ENCODE data around the gene GTF3C2.

Gene GTF3C2

GRCh38 chr2:27376866-27377617 lies 20.5 kb upstream of the GTF3C2 start:
- Histone ChIP-seq H3K4me1 (ENCODE audit: insufficient read depth, low read length) (peaks cover 9% of the 10 kb centered on the region), H3K9ac (ENCODE audit: low read depth, low read length) (no peak overlapping the region), H3K9me3 (ENCODE audit: control insufficient read depth, insufficient read depth, low read length) (no peaks in the 10 kb centered on the region), H3K36me3 (ENCODE audit: insufficient read depth, low read length) (peaks cover 20% of the 10 kb centered on the region)

- H3K9me3 ChIP-seq (ENCODE audit: control insufficient read depth, insufficient read depth, low read length), result no peaks in the 10 kb centered on the region
- no peak overlapping the region for H3K9ac ChIP-seq (ENCODE audit: low read depth, low read length)
- H3K4me1 ChIP-seq (ENCODE audit: insufficient read depth, low read length), result peaks cover 13% of the 10 kb centered on the region
- peaks cover 20% of the 10 kb centered on the region for H3K36me3 ChIP-seq (ENCODE audit: insufficient read depth, low read length)
Observed at GRCh38 chr2:27376151-27376865, 19.7 kb upstream of the GTF3C2 start.

DNA sequence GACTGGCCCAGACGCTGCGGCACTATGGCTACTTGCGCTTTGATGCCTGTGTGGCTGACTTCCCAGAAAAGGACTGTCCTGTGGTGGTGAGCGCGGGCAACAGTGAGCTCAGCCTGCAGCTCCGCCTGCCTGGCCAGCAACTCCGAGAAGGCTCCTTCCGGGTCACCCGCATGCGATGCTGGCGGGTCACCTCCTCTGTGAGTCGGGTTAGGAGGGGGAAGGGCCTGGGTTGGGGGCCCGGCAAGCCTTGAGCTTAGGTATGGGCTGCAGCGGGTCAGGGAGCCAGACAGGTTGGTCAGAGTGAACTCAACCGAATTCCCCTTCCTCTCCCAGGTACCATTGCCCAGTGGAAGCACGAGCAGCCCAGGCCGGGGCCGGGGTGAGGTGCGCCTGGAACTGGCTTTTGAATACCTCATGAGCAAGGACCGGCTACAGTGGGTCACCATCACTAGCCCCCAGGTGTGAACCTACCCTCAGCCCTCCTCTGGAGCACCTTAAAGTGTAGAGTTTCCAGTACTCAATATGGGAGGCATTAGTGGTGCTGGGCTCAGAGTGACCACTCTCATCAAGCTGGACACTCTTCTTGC lies 19.0 kb upstream of the GTF3C2 start:
- H3K36me3 ChIP-seq (ENCODE audit: insufficient read depth, low read length), result peaks cover 20% of the 10 kb centered on the region
- no peak overlapping the region for H3K9ac ChIP-seq (ENCODE audit: low read depth, low read length)
- peaks cover 13% of the 10 kb centered on the region for H3K4me1 ChIP-seq (ENCODE audit: insufficient read depth, low read length)
- H3K9me3 ChIP-seq (ENCODE audit: control insufficient read depth, insufficient read depth, low read length), result no peaks in the 10 kb centered on the region

- H3K36me3 ChIP-seq (ENCODE audit: insufficient read depth, low read length), result peaks cover 19% of the 10 kb centered on the region
- H3K4me1 ChIP-seq (ENCODE audit: insufficient read depth, low read length), result peaks cover 18% of the 10 kb centered on the region
- no peaks in the 10 kb centered on the region for H3K9me3 ChIP-seq (ENCODE audit: control insufficient read depth, insufficient read depth, low read length)
- no peak overlapping the region for H3K9ac ChIP-seq (ENCODE audit: low read depth, low read length)
Observed at GRCh38 chr2:27373567-27373966, 17.0 kb upstream of the GTF3C2 start.

GRCh38 chr2:27372937-27373336 lies 16.4 kb upstream of the GTF3C2 start:
- Histone ChIP-seq H3K36me3 (ENCODE audit: insufficient read depth, low read length) (peaks cover 24% of the 10 kb centered on the region), H3K9ac (ENCODE audit: low read depth, low read length) (no peak overlapping the region), H3K9me3 (ENCODE audit: control insufficient read depth, insufficient read depth, low read length) (no peaks in the 10 kb centered on the region), H3K4me1 (ENCODE audit: insufficient read depth, low read length) (peaks cover 18% of the 10 kb centered on the region)

- Histone ChIP-seq H3K4me1 (ENCODE audit: insufficient read depth, low read length) (peaks cover 18% of the 10 kb centered on the region), H3K36me3 (ENCODE audit: insufficient read depth, low read length) (peaks cover 35% of the 10 kb centered on the region), H3K9me3 (ENCODE audit: control insufficient read depth, insufficient read depth, low read length) (no peaks in the 10 kb centered on the region), H3K9ac (ENCODE audit: low read depth, low read length) (peak overlapping the region; percentile 88)
Observed at GRCh38 chr2:27370816-27371620, 14.5 kb upstream of the GTF3C2 start.

DNA sequence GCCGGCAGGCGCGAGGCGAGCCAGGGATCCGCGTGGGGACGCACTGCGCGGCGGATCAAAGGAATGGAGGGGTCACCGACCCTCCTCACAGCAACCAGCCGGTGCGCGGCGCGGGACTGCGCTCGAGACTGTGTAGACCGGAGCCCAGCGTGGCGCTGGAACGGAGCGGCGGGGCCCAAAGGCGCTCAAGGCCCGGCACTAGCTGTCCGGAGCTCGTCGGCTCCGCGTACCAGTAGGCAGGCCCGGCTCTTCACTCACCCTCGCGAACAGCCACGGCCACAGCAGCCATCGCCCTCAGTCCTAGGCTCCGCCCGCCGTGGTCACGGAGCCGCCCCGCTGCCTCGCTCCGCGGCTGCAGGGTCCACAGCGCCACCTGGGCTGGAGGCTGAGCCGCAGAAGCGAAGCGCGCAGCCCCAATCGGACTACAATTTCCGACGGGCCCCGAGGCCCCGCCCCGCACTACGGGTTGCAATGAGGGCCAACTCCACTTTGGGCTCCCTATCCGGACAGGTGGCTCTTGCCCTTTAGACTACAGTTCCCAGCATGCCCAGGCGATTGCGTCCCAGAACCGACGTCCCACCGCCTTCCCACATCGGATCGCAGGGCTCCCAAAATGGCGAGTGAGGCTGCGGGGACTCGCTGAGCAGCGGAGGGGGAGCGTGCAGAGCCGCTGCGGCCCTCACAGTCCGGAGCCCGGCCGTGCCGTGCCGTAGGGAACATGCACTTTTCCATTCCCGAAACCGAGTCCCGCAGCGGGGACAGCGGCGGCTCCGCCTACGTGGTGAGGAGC lies 13.7 kb upstream of the GTF3C2 start, which contains the start of the genes EIF2B4 and SNX17:
Gene EIF2B4, minus strand, starts transcription at position 313 of the 790 bp plus-strand sequence. Its CDS starts 24 bp downstream, at position 289.
Gene SNX17, plus strand, starts transcription at position 591 of the 790 bp plus-strand sequence. Its CDS starts 128 bp downstream, at position 719.
- peak within 1 kb of the TSS; percentile 88 for H3K9ac ChIP-seq (ENCODE audit: low read depth, low read length)
- H3K9me3 ChIP-seq (ENCODE audit: control insufficient read depth, insufficient read depth, low read length), result no peaks in the 10 kb centered on the region
- peaks cover 18% of the 10 kb centered on the region for H3K4me1 ChIP-seq (ENCODE audit: insufficient read depth, low read length)
- H3K36me3 ChIP-seq (ENCODE audit: insufficient read depth, low read length), result peaks cover 37% of the 10 kb centered on the region

- peaks cover 34% of the 10 kb centered on the region for H3K36me3 ChIP-seq (ENCODE audit: insufficient read depth, low read length)
- H3K9me3 ChIP-seq (ENCODE audit: control insufficient read depth, insufficient read depth, low read length), result no peaks in the 10 kb centered on the region
- peak overlapping the region; percentile 88 for H3K9ac ChIP-seq (ENCODE audit: low read depth, low read length)
- H3K4me1 ChIP-seq (ENCODE audit: insufficient read depth, low read length), result peaks cover 18% of the 10 kb centered on the region
Observed at GRCh38 chr2:27369471-27370025, 13.0 kb upstream of the GTF3C2 start.

DNA sequence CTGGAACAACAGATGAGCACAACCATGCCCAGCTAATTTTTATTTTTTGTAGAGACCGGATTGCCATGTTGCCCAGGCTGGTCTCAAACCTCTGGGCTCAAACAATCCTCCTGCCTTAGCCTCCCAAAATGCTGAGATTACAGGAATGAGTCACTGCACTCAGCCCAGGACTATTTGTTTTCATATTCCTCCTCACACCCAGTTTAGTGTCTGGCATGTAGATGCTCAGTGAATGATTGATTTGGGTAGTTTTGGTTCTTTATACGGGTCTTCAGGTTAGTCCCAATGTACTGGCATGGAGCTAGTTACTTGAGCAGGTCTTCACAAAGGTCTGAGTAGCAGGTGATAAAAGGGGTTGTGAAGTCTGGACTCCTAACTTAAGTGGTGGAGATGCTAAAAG lies 7.4 kb upstream of the GTF3C2 start:
- Histone ChIP-seq H3K36me3 (ENCODE audit: insufficient read depth, low read length) (peaks cover 29% of the 10 kb centered on the region), H3K9ac (ENCODE audit: low read depth, low read length) (no peak overlapping the region), H3K4me1 (ENCODE audit: insufficient read depth, low read length) (no peaks in the 10 kb centered on the region), H3K9me3 (ENCODE audit: control insufficient read depth, insufficient read depth, low read length) (no peaks in the 10 kb centered on the region)

DNA sequence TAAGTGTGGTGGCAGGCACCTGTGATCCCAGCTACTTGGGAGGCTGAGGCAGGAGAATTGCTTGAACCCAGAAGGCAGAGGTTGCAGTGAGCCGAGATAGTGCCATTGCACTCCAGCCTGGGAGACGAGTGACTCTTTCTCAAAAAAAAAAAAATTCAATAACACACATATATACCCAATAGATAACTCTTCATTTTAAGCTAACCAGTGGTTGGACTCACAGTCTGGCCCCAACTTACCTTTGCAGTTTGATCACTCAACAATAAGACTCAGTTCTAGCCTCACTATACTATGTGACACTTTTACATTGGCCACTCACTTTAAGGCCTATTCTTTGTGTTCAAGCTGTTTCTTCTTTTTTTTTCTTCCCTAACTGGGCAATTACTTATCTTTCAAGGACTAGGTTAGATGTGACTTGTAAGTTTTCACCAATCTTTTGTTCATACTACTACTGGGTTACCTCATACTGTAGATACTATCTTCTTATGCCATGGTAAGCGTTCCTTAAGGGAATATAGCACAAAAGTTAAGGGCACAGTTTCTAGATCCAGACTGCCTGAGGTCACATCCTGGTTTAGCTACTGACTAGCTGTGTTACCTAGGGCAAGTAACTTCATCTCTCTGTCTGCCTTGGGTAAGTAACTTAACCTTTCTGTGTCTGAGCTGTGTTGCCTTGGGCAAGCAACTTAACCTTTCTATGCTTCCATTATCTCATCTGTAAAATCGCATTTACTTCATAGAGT lies 6.3 kb upstream of the GTF3C2 start:
- H3K9ac ChIP-seq (ENCODE audit: low read depth, low read length), result no peak overlapping the region
- H3K9me3 ChIP-seq (ENCODE audit: control insufficient read depth, insufficient read depth, low read length), result no peaks in the 10 kb centered on the region
- H3K36me3 ChIP-seq (ENCODE audit: insufficient read depth, low read length), result peaks cover 20% of the 10 kb centered on the region; the same call in 1 of the 2 replicates
- H3K4me1 ChIP-seq (ENCODE audit: insufficient read depth, low read length), result no peaks in the 10 kb centered on the region

DNA sequence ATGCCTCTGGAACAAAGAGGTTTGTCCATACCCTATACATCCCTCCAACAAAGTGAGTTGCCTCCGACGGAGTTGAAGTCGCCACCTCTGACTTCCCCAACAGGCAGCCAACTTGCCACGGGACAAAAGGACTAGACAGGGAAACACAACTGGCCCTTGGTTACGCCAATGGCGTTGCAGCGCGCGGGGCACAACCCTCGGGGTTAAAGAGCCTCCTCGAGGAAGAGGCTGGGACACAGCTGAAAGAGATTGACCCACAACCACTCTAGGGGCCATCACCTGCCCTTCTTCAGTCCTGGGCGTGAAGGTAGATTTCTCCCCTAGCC lies 545 bp downstream of the GTF3C2 start:
- Histone ChIP-seq H3K9ac (ENCODE audit: low read depth, low read length) (peak overlapping the region; percentile 82), H3K36me3 (ENCODE audit: insufficient read depth, low read length) (no peaks in the 10 kb centered on the region), H3K4me1 (ENCODE audit: insufficient read depth, low read length) (peaks cover 17% of the 10 kb centered on the region; the same call in 1 of the 2 replicates), H3K9me3 (ENCODE audit: control insufficient read depth, insufficient read depth, low read length) (no peaks in the 10 kb centered on the region)

GRCh38 chr2:27354597-27354927 lies 2.0 kb downstream of the GTF3C2 start:
- H3K9me3 ChIP-seq (ENCODE audit: control insufficient read depth, insufficient read depth, low read length), result no peaks in the 10 kb centered on the region
- no peaks in the 10 kb centered on the region; the same call in 1 of the 2 replicates for H3K36me3 ChIP-seq (ENCODE audit: insufficient read depth, low read length)
- peaks cover 17% of the 10 kb centered on the region; the same call in 1 of the 2 replicates for H3K4me1 ChIP-seq (ENCODE audit: insufficient read depth, low read length)
- H3K9ac ChIP-seq (ENCODE audit: low read depth, low read length), result no peak overlapping the region

All from ES-I3 (cell line).